ENCODE data around the gene ALOX5. TPM values are rescaled to one million over a fixed set of nuclear protein-coding genes. Genes with fewer than 3 reads are reported as not detected.

ALOX5 gene
- total RNA-seq, 1 donor from 2014 or later = 181 TPM

- no peak overlapping the region for H3K27ac Mint-ChIP-seq
- ChIA-PET CTCF (no interaction called here), POLR2A (no interaction called here)
- peaks cover 21% of the 10 kb centered on the region for H3K4me1 Mint-ChIP-seq
- H3K36me3 Mint-ChIP-seq (ENCODE audit: low read depth) = peaks cover 54% of the 10 kb centered on the region
- H3K9me3 Mint-ChIP-seq = peaks cover under 1% of the 10 kb centered on the region
- no peak for ATAC-seq (ENCODE audit: low read depth)
- no peak for TF ChIP-seq CTCF (IDR thresholded peaks at IDR 0.05)
- no peak for DNase-seq
- no peak overlapping the region for H3K4me3 Mint-ChIP-seq
- no peaks in the 10 kb centered on the region for H3K27me3 Mint-ChIP-seq
- intact Hi-C loops (cut with micrococcal nuclease) = no loop called here
Measured at GRCh38 chr10:45490277-45490676, 116.3 kb downstream of the ALOX5 start.

GRCh38 chr10:45491061-45491460 lies 117.0 kb downstream of the ALOX5 start:
- Mint-ChIP-seq H3K4me1 (peaks cover 21% of the 10 kb centered on the region), H3K27ac (no peak overlapping the region), H3K4me3 (no peak overlapping the region)

More at GRCh38 chr10:45491061-45491460, 117.0 kb downstream of the ALOX5 start:
- intact Hi-C loops (cut with micrococcal nuclease) = no loop called here
- no peak for TF ChIP-seq CTCF (IDR thresholded peaks at IDR 0.05)
- peaks cover 5% of the 10 kb centered on the region for H3K9me3 Mint-ChIP-seq
- peaks cover 54% of the 10 kb centered on the region for H3K36me3 Mint-ChIP-seq (ENCODE audit: low read depth)
- ChIA-PET POLR2A (no interaction called here), CTCF (no interaction called here)
- no peak for ATAC-seq (ENCODE audit: low read depth)
- no peak for DNase-seq
- no peaks in the 10 kb centered on the region for H3K27me3 Mint-ChIP-seq

Other genes with a start within 250 kb of the ALOX5 start
- 0.34 and 0.53 TPM in 2 replicates for gene OR13A1, start 58.6 kb upstream of the ALOX5 start, total RNA-seq

Data from activated B cell treated with CpG ODN at 0.5 μM for 24 hours (primary cell).